Cardiac muscle cell (in vitro differentiated cells and primary cell): ENCODE data around the gene DAPK1. TPM values are rescaled to one million over a fixed set of nuclear protein-coding genes. Genes with fewer than 3 reads are reported as not detected.

Experiments used
- DNase-seq, 2 donors: peaks; one replicate each; pipeline versions ENCODE4 v3.0.0 to v3.0.0-alpha.2; 2010 to 2017; ENCODE audit warnings: low read depth in 1 of 2, low spot score in 1 of 2
- H3K27ac ChIP-seq: fragments of 200-600 bp; sonication (generic); 2 replicates; pipeline ENCODE4 v1.5.1; 2016
- H3K27me3 ChIP-seq: fragments of 200-600 bp; sonication (generic); 2 replicates; pipeline ENCODE4 v1.6.0; 2016; ENCODE audit warnings: control low read depth
- H3K36me3 ChIP-seq: fragments of 200-600 bp; sonication (generic); 2 replicates; pipeline ENCODE4 v1.5.1; 2016; ENCODE audit warnings: control low read depth
- H3K4me1 ChIP-seq: fragments of 200-600 bp; sonication (generic); 2 replicates; pipeline ENCODE4 v1.8.1; 2017; ENCODE audit warnings: low read depth, mild to moderate bottlenecking, mixed run types
- H3K4me3 ChIP-seq: fragments of 200-600 bp; sonication (generic); 2 replicates; pipeline ENCODE4 v1.5.1; 2016; ENCODE audit warnings: mild to moderate bottlenecking
- H3K9me3 ChIP-seq: fragments of 200-600 bp; sonication (generic); 2 replicates; pipeline ENCODE4 v1.5.1; 2017; ENCODE audit warnings: low read depth, mild to moderate bottlenecking, control low read depth
- polyA plus RNA-seq: library from polyadenylated mRNA; unstranded; fragments of >200 nt; fragmentation: Nextera tagmentation; extraction: Ambion mirVana; gene quantifications from 2 replicates; pipeline ENCODE4 v1.2.1, GENCODE V29; 2016
- total RNA-seq: library from RNA; depleted of rRNA; stranded (reverse); fragments of >200 nt; gene quantifications from 2 replicates; pipeline ENCODE4 v1.2.3, GENCODE V29; 2016
- TF ChIP-seq, protein P1 (sequence below): IDR thresholded peaks from 2 replicates; pipeline ENCODE4 v1.5.1; 2012; ENCODE audit warnings: low read depth, mild to moderate bottlenecking, low read length

The DAPK1 gene
- total and polyA plus RNA-seq, 2 experiments from 2014 or later: 21.0 to 39.6 TPM

DNA sequence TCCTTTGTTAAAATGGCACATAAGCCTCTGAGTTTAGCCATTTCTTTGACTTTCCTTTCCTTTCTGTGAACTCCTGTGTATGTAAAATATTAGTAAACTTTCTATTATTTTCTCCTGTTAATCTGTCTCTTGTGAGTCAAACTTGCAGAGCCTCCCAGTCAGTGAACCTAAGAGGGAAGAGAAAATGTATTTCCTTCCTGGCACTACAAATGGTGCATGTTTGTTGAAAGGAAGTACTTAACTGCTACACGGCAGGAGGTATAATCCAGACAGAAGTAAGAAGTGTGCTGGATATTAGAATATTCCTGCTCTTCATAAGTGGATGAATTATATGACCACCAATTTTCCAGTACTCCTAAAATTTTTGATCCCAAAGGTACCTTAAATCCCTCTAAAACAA is 251.2 kb downstream of the DAPK1 start:
- H3K27ac ChIP-seq: no peak overlapping the region
- no peaks in the 10 kb centered on the region for H3K27me3 ChIP-seq
- TF ChIP-seq, protein P1, sequence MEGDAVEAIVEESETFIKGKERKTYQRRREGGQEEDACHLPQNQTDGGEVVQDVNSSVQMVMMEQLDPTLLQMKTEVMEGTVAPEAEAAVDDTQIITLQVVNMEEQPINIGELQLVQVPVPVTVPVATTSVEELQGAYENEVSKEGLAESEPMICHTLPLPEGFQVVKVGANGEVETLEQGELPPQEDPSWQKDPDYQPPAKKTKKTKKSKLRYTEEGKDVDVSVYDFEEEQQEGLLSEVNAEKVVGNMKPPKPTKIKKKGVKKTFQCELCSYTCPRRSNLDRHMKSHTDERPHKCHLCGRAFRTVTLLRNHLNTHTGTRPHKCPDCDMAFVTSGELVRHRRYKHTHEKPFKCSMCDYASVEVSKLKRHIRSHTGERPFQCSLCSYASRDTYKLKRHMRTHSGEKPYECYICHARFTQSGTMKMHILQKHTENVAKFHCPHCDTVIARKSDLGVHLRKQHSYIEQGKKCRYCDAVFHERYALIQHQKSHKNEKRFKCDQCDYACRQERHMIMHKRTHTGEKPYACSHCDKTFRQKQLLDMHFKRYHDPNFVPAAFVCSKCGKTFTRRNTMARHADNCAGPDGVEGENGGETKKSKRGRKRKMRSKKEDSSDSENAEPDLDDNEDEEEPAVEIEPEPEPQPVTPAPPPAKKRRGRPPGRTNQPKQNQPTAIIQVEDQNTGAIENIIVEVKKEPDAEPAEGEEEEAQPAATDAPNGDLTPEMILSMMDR: no peak
- no peaks in the 10 kb centered on the region for H3K9me3 ChIP-seq
- no peak overlapping the region for H3K4me3 ChIP-seq
- H3K36me3 ChIP-seq: no peaks in the 10 kb centered on the region
- no peak for DNase-seq
- no peaks in the 10 kb centered on the region for H3K4me1 ChIP-seq

DNA sequence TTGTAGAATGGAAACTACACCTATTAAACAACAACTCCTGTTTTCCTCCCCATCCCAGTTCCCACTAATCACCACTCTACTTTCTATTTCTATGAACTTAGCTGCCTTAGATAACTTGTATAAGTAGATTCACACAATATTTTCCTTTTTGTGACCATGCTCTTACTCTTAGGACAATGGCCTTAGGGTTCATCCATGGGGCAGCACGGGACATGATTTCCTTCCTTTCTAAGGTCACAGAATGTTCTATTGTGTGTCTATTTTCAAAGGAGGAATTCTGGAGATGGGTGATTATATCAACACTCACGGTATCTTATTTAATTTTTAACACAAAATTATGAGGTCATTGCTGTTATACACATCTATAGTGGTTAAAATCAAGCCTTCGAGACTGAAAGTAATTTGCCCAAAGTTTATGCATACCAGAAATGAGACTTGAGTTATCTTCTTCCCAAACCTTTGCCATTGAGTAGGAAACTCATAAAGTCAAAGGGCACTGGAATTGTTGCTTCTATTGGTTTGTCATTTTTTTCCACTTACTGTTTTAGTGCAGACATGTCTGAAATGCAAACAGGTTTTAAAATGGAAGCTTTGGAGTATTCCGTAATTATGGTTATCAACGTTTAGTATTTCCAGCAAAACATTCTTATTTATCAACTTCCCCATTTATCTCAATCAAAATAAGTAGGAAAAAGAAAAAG is 251.8 kb downstream of the DAPK1 start:
- Histone ChIP-seq H3K4me1 (no peaks in the 10 kb centered on the region), H3K9me3 (no peaks in the 10 kb centered on the region), H3K27ac (no peak overlapping the region), H3K4me3 (no peak overlapping the region), H3K27me3 (no peaks in the 10 kb centered on the region), H3K36me3 (no peaks in the 10 kb centered on the region)
- TF ChIP-seq, protein P1: no peak
- no peak for DNase-seq

DNA sequence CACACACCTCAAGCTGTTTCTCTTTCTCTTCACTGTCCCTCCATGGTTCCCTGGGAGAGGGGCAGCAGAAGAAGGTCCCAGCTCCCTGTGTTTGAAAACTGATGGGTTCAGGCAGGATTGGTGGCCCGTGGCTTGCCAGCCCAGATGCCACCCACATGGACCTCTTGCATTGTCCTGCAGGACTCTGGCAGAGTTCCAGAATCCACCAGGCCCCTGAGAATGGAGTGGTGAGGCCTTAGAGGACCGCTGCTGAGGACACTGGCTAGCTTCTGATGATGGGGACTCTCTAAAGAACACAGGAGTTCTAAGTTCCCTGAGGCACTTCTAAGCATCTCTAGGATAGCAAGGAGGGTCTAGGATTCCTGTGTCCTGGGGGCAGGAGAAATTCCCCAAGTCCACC is 253.1 kb downstream of the DAPK1 start:
- DNase-seq: no peak
- H3K9me3 ChIP-seq: no peaks in the 10 kb centered on the region
- no peaks in the 10 kb centered on the region for H3K4me1 ChIP-seq
- H3K4me3 ChIP-seq: no peak overlapping the region
- no peaks in the 10 kb centered on the region for H3K36me3 ChIP-seq
- H3K27ac ChIP-seq: no peak overlapping the region
- TF ChIP-seq, protein P1: no peak
- no peaks in the 10 kb centered on the region for H3K27me3 ChIP-seq

DNA sequence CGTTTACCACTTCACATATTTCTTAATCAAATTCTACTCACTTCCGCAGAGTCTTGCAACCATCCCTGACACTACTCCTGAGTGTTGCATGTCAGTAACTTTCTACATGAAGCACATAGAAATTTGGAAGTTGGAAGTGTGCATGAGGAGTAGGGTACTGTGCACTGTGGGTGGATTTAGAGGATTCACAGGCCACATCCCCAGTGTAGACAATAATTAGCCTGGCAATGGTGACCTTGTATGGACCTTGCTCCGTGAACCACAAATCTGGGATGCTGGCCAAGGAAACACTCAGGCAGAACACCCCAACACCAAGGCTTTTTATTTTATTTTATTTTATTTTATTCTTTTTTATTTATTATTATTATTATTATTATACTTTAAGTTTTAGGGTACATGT is 253.8 kb downstream of the DAPK1 start:
- TF ChIP-seq, protein P1: no peak
- no peak overlapping the region for H3K27ac ChIP-seq
- H3K27me3 ChIP-seq: no peaks in the 10 kb centered on the region

DNA sequence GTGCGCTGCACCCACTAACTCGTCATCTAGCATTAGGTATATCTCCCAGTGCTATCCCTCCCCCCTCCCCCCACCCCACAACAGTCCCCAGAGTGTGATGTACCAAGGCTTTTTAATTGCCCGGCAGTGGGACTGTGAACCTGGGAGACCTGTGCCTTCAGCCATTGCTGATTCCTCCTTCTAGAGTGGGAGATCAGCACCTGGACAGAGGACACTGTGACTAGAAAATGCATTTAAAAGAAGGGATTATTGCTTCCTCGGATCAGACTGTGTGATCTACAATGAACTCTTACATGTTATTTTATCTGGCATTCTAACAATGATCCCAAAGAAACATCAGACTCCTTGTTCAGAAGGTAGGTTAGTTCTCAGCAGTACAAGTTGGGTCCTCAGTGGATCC is 254.2 kb downstream of the DAPK1 start:
- no peak overlapping the region for H3K27ac ChIP-seq
- H3K4me3 ChIP-seq: no peak overlapping the region
- peak in 1 of 2 donors; percentile 24 for DNase-seq
- no peaks in the 10 kb centered on the region for H3K4me1 ChIP-seq
- H3K9me3 ChIP-seq: no peaks in the 10 kb centered on the region
- TF ChIP-seq, protein P1: no peak
- H3K27me3 ChIP-seq: no peaks in the 10 kb centered on the region
- no peaks in the 10 kb centered on the region for H3K36me3 ChIP-seq

More for the DNA sequence above, 253.8 kb downstream of the DAPK1 start:
- no peaks in the 10 kb centered on the region for H3K4me1 ChIP-seq
- no peak for DNase-seq
- no peaks in the 10 kb centered on the region for H3K9me3 ChIP-seq
- H3K36me3 ChIP-seq: no peaks in the 10 kb centered on the region
- H3K4me3 ChIP-seq: no peak overlapping the region
